NB4 (cell line): ENCODE measurements around the gene ANKRD28.

Experiments
- POLR2A ChIP-seq: IDR thresholded peaks from 2 replicates; pipeline ENCODE4 v1.6.1; 2011; ENCODE audit warnings: mild to moderate bottlenecking; ENCODE audit not compliant: insufficient read length; ENCODE audit errors: extremely low read depth
- TF ChIP-seq, protein P1 (sequence below): IDR thresholded peaks from one replicate; pipeline ENCODE4 v1.5.1; 2012; ENCODE audit warnings: low read depth, low read length

DNA sequence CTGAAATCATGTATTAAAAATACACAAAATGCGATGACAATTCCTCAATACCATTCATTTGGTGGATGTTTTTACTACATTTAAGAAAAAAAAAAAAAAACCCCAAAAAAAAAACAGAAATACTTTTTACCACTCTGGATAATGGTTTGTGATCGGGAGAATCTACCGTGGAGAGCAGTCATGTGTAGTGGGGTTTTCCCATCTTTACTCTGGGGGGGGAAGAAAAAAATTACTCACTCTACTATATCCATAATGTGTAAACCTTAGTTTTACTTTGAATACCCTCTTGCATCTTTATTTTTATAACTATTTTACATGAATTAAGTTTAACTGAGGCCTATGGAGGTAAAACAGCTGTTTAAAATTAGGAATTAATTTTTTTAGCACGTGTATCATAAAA lies 83.3 kb downstream of the ANKRD28 start:
- TF ChIP-seq, protein P1, sequence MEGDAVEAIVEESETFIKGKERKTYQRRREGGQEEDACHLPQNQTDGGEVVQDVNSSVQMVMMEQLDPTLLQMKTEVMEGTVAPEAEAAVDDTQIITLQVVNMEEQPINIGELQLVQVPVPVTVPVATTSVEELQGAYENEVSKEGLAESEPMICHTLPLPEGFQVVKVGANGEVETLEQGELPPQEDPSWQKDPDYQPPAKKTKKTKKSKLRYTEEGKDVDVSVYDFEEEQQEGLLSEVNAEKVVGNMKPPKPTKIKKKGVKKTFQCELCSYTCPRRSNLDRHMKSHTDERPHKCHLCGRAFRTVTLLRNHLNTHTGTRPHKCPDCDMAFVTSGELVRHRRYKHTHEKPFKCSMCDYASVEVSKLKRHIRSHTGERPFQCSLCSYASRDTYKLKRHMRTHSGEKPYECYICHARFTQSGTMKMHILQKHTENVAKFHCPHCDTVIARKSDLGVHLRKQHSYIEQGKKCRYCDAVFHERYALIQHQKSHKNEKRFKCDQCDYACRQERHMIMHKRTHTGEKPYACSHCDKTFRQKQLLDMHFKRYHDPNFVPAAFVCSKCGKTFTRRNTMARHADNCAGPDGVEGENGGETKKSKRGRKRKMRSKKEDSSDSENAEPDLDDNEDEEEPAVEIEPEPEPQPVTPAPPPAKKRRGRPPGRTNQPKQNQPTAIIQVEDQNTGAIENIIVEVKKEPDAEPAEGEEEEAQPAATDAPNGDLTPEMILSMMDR: no peak
- TF ChIP-seq POLR2A: no peak
